Prostate gland (tissue), 2 donors: ENCODE measurements around the gene C1D.

Experiments
- CTCF ChIP-seq, 4 experiments: fragments of 200-600 bp in 2 of 4; fragments of 450-650 bp in 2 of 4; sonication (generic) in 2 of 4; IDR thresholded peaks; 1 replicate in 3 of 4; 2 replicates in 1 of 4; pipeline ENCODE4 v1.5.1; 2016 to 2019; ENCODE audit warnings: antibody characterized with exemption in 4 of 4, mild to moderate bottlenecking in 2 of 4, moderate library complexity in 2 of 4
- POLR2AphosphoS5 ChIP-seq: sonication (generic); formaldehyde crosslinking; IDR thresholded peaks from one replicate; pipeline ENCODE4 v1.6.1; 2017; ENCODE audit warnings: antibody characterized with exemption

GRCh38 chr2:68044099-68044498 is 18.7 kb downstream of the C1D start:
- TF ChIP-seq CTCF (IDR thresholded peaks at IDR 0.05), result no peak
- no peak for TF ChIP-seq POLR2AphosphoS5
